ENCODE measurements around the gene COPS9.

- TF ChIP-seq CTCF (IDR thresholded peaks at IDR 0.05), result no peak
- no peak for TF ChIP-seq POLR2AphosphoS5 (IDR thresholded peaks at IDR 0.05)
Measured at GRCh38 chr2:240161087-240161750, 25.1 kb upstream of the COPS9 start.

All from sigmoid colon (tissue), 4 donors.